HAP-1 (cell line): ENCODE measurements around the gene NRG2.

ENCODE experiments used
- DNase-seq, 2 experiments: peaks; one replicate each; pipeline ENCODE4 v3.0.0-alpha.2; 2016 to 2020; ENCODE audit warnings: low spot score in 2 of 2
- H3K27me3 ChIP-seq: fragments of 250-450 bp; sonication (Bioruptor Pico); 2 replicates; pipeline ENCODE4 v1.5.1; 2020; ENCODE audit warnings: low read depth, mild to moderate bottlenecking, moderate library complexity
- H3K36me3 ChIP-seq: fragments of 250-450 bp; sonication (Bioruptor Pico); replicated peaks from 2 replicates; pipeline ENCODE4 v1.5.1; 2020; ENCODE audit warnings: mild to moderate bottlenecking
- H3K4me1 ChIP-seq: fragments of 250-450 bp; sonication (Bioruptor Pico); 2 replicates; pipeline ENCODE4 v1.5.1; 2020; ENCODE audit warnings: mild to moderate bottlenecking
- H3K4me3 ChIP-seq: fragments of 250-450 bp; sonication (Bioruptor Pico); 2 replicates; pipeline ENCODE4 v1.5.1; 2020; ENCODE audit warnings: mild to moderate bottlenecking, moderate library complexity
- H3K9me3 ChIP-seq: fragments of 250-450 bp; sonication (Bioruptor Pico); 2 replicates; pipeline ENCODE4 v1.5.1; 2020; ENCODE audit warnings: mild to moderate bottlenecking, moderate library complexity
- in situ Hi-C: fragments of 300-500 bp; cut with MboI; formaldehyde crosslinking; loops from 3 replicates; pipeline ENCODE4 v1.14.3; 2020; ENCODE audit warnings: low sequenced_read_pairs, inconsistent platforms, mixed read lengths

NRG2 gene

GRCh38 chr5:139804800-139805397 lies 238.2 kb downstream of the NRG2 start:
- no peaks in the 10 kb centered on the region for H3K36me3 ChIP-seq
- no peak overlapping the region for H3K4me3 ChIP-seq
- no peaks in the 10 kb centered on the region for H3K4me1 ChIP-seq
- no peaks in the 10 kb centered on the region for H3K9me3 ChIP-seq
- in situ Hi-C loops, result no loop called here
- H3K27me3 ChIP-seq, result peaks cover 3% of the 10 kb centered on the region; the same call in 1 of the 2 replicates
- DNase-seq, result no peak

DNA sequence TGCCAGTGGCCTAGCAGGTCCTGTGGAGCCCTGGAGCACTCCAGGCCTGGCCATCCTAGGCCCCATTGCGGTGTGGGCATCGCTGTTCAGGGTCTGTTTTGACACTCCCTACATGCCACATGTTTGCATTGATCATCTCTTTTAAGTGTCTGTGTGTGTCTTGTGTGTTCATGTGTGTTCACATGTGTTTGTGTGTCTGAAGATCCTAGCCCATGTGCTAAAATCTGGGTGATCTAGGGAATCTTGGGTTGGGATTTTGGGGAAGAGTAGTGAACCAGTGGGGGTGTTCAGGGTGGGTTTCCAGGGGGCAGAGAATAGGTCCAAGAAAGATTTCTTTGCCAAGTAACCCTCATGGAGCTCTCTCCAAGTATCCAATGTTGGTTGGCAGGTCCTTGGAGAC lies 239.1 kb downstream of the NRG2 start:
- Histone ChIP-seq H3K36me3 (no peaks in the 10 kb centered on the region), H3K4me1 (no peaks in the 10 kb centered on the region), H3K27me3 (peaks cover 7% of the 10 kb centered on the region; the same call in 1 of the 2 replicates), H3K4me3 (no peak overlapping the region), H3K9me3 (no peaks in the 10 kb centered on the region)
- in situ Hi-C loops, result no loop called here
- DNase-seq, result no peak

- in situ Hi-C loops, result no loop called here
- H3K4me3 ChIP-seq, result no peak overlapping the region
- no peaks in the 10 kb centered on the region for H3K36me3 ChIP-seq
- H3K27me3 ChIP-seq, result peaks cover 43% of the 10 kb centered on the region
- H3K9me3 ChIP-seq, result no peaks in the 10 kb centered on the region
- no peaks in the 10 kb centered on the region; the same call in 1 of the 2 replicates for H3K4me1 ChIP-seq
- DNase-seq, result no peak
Observed at GRCh38 chr5:139799359-139799758, 243.7 kb downstream of the NRG2 start.

- no peak for DNase-seq
- no peak overlapping the region for H3K4me3 ChIP-seq
- H3K27me3 ChIP-seq, result peaks cover 48% of the 10 kb centered on the region
- H3K36me3 ChIP-seq, result no peaks in the 10 kb centered on the region
- no peaks in the 10 kb centered on the region for H3K9me3 ChIP-seq
- no peaks in the 10 kb centered on the region; the same call in 1 of the 2 replicates for H3K4me1 ChIP-seq
- in situ Hi-C loops, result no loop called here
Observed at GRCh38 chr5:139798883-139799282, 244.2 kb downstream of the NRG2 start.

GRCh38 chr5:139797856-139798510 lies 245.1 kb downstream of the NRG2 start:
- H3K36me3 ChIP-seq, result no peaks in the 10 kb centered on the region
- H3K4me3 ChIP-seq, result no peak overlapping the region
- peaks cover 49% of the 10 kb centered on the region for H3K27me3 ChIP-seq
- no peaks in the 10 kb centered on the region for H3K9me3 ChIP-seq
- no peak for DNase-seq
- in situ Hi-C loops, result no loop called here
- no peaks in the 10 kb centered on the region; the same call in 1 of the 2 replicates for H3K4me1 ChIP-seq

GRCh38 chr5:139797335-139797734 lies 245.8 kb downstream of the NRG2 start:
- in situ Hi-C loops, result no loop called here
- H3K4me1 ChIP-seq, result no peaks in the 10 kb centered on the region; the same call in 1 of the 2 replicates
- H3K9me3 ChIP-seq, result no peaks in the 10 kb centered on the region
- no peak overlapping the region for H3K4me3 ChIP-seq
- H3K27me3 ChIP-seq, result peaks cover 49% of the 10 kb centered on the region
- no peaks in the 10 kb centered on the region for H3K36me3 ChIP-seq
- DNase-seq, result no peak
